ENCODE measurements around the gene NGDN.

The NGDN gene

DNA sequence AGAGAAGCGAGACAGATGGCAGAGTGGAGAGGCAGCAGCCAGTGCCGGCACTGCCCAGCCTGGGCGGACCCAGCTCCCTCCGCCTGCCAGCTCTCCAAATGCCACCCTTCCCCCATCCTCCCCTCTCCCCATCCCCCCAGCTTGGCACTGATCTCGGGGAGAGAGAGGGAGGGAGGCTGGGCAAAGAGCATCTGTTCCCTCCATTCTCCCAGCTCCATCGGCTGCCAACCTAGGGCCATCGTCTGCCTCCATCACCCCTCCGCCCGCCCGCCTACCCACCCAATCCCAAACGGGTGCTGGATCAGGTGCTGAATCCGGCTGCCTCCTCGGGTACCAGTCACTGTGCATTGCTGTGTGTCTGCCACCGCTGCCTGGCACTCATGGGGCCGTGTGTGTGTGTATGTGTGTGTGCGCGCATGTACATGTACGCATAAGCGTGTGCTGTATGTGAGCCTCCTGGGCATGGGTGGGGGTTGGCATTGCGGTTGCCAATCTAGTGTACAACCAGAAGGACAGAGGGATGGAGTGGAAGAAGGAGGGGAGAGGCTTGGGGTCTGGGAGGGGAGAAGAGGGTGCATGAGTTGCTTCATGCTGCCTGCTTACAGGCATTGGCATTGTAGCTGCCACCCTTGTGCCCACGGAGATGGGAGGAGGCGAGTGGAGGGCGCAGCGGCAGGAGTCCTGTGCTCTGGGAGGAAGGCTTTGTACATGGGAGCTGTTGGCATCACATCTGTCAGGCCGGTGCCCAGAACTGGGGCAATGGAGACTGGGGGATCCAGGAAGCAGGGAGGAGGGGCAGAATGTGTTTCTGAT is 43.7 kb downstream of the NGDN start:
- no peak overlapping the region for H3K4me3 ChIP-seq (ENCODE audit: low read length)
- no peak for DNase-seq (ENCODE audit: low read depth)
- TF ChIP-seq, protein P1, sequence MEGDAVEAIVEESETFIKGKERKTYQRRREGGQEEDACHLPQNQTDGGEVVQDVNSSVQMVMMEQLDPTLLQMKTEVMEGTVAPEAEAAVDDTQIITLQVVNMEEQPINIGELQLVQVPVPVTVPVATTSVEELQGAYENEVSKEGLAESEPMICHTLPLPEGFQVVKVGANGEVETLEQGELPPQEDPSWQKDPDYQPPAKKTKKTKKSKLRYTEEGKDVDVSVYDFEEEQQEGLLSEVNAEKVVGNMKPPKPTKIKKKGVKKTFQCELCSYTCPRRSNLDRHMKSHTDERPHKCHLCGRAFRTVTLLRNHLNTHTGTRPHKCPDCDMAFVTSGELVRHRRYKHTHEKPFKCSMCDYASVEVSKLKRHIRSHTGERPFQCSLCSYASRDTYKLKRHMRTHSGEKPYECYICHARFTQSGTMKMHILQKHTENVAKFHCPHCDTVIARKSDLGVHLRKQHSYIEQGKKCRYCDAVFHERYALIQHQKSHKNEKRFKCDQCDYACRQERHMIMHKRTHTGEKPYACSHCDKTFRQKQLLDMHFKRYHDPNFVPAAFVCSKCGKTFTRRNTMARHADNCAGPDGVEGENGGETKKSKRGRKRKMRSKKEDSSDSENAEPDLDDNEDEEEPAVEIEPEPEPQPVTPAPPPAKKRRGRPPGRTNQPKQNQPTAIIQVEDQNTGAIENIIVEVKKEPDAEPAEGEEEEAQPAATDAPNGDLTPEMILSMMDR (IDR thresholded peaks at IDR 0.05; ENCODE audit: insufficient read depth, low read depth, low read length, missing control alignments), result no peak

DNA sequence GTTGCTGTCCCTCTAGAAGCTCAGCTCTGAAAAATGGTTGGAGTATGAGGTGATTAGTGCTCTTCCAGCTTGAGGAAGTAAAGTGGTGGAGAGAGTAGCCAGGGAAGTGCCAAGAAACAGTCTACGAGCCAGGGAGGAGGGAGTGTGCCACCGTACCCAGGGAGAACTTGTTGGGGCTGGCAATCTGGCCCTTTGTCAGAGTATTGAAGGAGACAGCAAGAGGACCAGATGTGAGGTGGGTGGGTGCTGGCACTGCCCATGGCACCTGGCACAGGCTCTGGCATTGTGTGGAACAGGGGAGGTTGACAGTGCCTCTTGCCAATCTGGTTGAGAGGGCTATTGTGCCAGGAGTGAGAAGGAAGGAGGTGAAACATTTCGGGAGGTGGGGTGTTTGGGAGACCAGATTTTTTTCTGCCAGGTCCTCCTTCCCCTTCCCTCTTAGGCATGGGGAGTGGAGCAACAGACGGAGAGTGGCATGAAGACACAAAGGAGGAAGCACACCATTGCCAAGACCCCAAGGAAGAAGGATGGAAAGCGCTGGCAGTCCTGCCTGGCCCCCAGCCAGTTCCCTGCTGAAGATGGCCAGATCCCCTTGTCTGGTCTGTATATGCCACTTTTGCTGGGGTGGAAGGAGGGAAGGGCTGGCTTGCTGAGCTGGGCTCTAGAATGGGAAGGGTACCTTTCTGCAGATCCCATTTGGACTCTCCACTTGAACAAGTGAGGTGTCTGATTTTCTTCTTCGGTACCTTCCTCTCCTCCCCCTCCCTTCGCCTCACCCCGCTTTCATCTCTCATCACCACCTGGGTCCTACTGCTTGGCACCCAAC is 44.5 kb downstream of the NGDN start:
- TF ChIP-seq, protein P1 (IDR thresholded peaks at IDR 0.05; ENCODE audit: insufficient read depth, low read depth, low read length, missing control alignments), result no peak
- no peak for DNase-seq (ENCODE audit: low read depth)
- no peak overlapping the region for H3K4me3 ChIP-seq (ENCODE audit: low read length)

DNA sequence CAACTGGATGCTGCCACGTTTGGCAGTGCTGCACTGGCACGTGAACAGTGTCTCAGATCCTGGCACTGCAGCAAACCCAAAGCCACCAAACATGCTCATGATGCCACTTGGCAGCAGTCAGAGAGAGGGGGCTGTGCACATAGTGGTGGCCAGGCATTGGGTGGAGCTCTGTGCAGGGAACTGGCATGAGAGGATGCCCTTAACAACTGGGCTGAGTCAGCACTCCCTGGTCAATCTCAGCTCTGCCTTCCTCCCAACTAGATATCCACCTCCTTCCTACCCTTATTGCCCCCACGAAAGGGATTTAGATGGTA is 45.1 kb downstream of the NGDN start:
- no peak overlapping the region for H3K4me3 ChIP-seq (ENCODE audit: low read length)
- no peak for DNase-seq (ENCODE audit: low read depth)
- TF ChIP-seq, protein P1 (IDR thresholded peaks at IDR 0.05; ENCODE audit: insufficient read depth, low read depth, low read length, missing control alignments), result no peak

DNA sequence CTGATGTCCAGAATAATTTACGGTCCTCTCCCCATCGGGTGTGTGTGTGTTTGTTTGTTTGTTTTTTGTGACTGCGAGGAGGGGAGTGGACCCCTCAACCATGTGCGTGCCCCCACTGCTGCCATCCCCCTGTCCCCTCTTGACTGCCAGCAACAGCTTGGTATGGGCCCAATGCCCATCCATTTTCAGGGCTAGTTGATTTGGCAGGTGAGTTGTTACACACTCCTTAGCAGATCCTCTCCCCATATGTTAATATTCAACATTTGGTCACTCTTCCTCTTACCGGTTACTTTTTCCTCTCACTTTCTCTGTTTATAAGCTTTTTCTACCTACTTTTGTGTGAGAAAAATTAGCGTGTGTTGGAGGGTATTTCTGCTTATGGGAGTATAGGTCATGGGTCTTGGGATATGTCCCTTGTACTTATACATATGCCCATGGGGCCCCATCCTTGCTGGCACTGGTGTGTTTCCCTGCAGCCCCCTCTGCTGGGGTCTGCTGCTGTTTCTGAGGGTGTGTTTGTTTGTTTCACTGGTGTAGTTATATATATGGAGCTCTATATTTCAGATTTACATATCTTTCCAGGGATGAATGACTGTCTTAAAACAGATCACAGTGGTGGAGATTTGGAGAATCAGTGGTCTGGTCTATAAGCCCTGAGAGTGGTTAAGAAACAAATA is 48.3 kb downstream of the NGDN start:
- TF ChIP-seq, protein P1 (IDR thresholded peaks at IDR 0.05; ENCODE audit: insufficient read depth, low read depth, low read length, missing control alignments), result no peak

DNA sequence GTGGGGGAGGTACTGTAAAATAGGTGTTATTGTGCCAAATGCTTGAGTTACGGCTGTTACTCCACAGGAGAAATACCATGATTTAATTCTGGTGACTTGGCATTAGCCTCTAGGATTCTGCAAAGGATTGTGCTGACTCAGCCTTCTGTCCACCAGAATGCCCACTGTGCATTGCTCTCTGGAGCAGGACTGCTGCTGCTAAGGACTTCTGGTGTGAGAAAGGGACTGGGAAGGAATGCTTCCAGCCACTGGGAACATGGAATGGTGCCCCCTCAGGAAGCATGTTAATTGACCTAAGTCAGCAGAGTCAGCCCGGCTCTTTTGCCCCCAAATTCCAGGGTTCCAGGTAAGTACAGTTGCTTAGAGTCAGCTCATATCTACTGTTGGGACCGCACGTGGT is 49.2 kb downstream of the NGDN start:
- no peak for DNase-seq (ENCODE audit: low read depth)
- TF ChIP-seq, protein P1 (IDR thresholded peaks at IDR 0.05; ENCODE audit: insufficient read depth, low read depth, low read length, missing control alignments), result no peak
- H3K4me3 ChIP-seq (ENCODE audit: low read length), result no peak overlapping the region

More for the DNA sequence above, 48.3 kb downstream of the NGDN start:
- H3K4me3 ChIP-seq (ENCODE audit: low read length), result no peak overlapping the region
- no peak for DNase-seq (ENCODE audit: low read depth)

DNA sequence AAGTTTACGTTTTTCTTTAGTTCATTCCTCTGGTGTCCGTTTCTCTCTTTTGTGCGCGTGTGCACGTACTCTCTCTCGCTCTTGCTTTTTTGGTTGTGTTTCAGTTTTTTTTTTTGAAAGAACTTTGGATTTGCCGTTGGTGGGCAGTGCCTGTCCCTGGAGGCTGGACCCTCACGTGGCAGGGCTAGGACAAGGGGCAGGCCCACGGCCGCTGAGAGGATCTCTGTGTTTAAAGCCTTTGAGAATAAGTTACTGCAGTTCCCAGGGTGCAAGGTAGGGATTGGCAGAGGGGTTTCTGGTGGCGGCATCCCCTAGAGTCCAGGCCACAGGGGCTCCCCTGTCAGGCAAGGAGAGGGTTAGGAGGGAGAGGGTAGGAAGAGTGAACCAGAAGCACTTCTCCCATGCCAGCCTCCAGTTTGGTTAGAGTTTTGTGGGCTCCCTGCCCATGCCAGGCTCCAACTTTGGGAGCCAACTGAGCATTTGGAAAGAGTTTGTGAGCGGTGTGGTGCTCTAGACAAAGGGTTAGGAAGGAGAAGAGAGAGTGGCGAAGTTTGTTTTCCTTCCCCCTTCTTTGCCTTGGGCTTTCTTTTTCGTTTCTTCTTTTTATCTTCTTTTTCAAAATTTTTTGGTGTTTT is 51.5 kb downstream of the NGDN start:
- TF ChIP-seq, protein P1 (IDR thresholded peaks at IDR 0.05; ENCODE audit: insufficient read depth, low read depth, low read length, missing control alignments), result no peak
- H3K4me3 ChIP-seq (ENCODE audit: low read length), result no peak overlapping the region
- DNase-seq (ENCODE audit: low read depth), result no peak
